ENCODE measurements around the gene LYPLA2. TPM values are rescaled to one million over a fixed set of nuclear protein-coding genes. Genes with fewer than 3 reads are reported as not detected.
"Not testable (repeated sequence)": the region's sequence is repeated elsewhere in the genome, so short reads cannot be mapped to it uniquely, and the experiment has no call there.

The LYPLA2 gene
- total RNA-seq, 1 donor from 2014 or later, result 75.5 TPM

GRCh38 chr1:23772854-23773242 is 18.1 kb upstream of the LYPLA2 start:
- TF ChIP-seq CTCF (IDR thresholded peaks at IDR 0.05; ENCODE audit: unreplicated experiment), result no peak
- Mint-ChIP-seq H3K36me3 (peaks cover 4% of the 10 kb centered on the region), H3K9me3 (no peaks in the 10 kb centered on the region), H3K4me1 (peaks cover 14% of the 10 kb centered on the region), H3K27me3 (ENCODE audit: low read depth) (no peaks in the 10 kb centered on the region), H3K27ac (no peak overlapping the region), H3K4me3 (no peak overlapping the region)
- no peak for DNase-seq (ENCODE audit: low spot score in 2 of 2, unreplicated experiment in 2 of 2)

DNA sequence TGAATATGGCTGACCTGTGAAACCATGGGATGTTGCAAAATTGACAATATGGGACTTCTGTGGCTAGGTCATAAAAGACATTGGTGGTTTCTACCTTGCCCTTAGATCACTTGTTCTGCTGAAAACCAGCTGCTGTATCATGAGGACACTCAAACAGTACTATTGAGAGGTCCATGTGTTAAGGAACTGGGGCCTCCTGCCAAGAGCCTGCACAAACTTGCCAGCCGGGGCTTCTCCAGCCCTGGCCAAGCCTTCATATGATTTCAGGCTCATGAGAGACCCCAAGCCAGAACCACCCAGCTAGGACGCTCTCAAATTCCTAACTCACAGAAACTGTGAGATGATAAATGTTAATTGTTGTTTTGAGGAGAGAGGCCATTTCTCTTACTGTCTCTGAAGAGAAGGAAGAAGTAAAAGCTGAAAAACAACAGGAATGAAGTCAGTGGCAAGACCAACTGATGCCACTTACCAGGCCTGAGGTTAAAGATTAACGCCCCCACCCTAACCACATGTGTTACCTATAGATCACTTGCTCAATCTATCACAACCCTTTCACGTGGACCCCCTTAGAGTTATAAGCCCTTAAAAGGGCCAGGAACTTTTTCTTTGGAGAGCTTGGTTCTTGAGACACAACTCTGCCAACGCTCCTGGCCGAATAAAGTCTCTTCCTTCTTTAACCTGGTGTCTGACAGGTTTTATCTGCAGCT is 16.6 kb upstream of the LYPLA2 start:
- H3K36me3 Mint-ChIP-seq, result no peaks in the 10 kb centered on the region
- DNase-seq (ENCODE audit: low spot score in 2 of 2, unreplicated experiment in 2 of 2), result no peak
- H3K9me3 Mint-ChIP-seq, result no peaks in the 10 kb centered on the region
- no peak overlapping the region for H3K27ac Mint-ChIP-seq
- no peak overlapping the region for H3K4me3 Mint-ChIP-seq
- TF ChIP-seq CTCF (IDR thresholded peaks at IDR 0.05; ENCODE audit: unreplicated experiment), result no peak
- H3K4me1 Mint-ChIP-seq, result peaks cover 19% of the 10 kb centered on the region
- H3K27me3 Mint-ChIP-seq (ENCODE audit: low read depth), result no peaks in the 10 kb centered on the region

DNA sequence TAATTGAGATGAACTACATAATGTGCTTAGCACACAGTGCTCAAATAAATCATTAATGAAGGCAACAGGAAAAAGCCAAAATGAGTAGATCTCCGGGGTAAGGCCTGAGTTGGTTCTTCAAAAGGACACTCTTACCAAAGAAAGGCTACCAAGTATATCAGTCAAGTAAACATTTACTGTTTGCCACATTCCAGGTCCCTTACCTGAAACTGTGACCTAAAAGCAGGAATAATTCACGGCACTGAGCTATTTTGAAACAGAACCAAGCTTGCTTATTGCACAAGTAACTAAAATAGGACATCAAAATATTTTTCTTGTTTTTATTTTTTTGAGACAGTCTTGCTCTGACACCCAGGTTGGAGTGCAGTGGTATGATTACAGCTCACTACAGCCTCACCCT is 14.7 kb upstream of the LYPLA2 start:
- H3K27ac Mint-ChIP-seq, result no peak overlapping the region
- peaks cover 29% of the 10 kb centered on the region for H3K4me1 Mint-ChIP-seq
- H3K4me3 Mint-ChIP-seq, result no peak overlapping the region

GRCh38 chr1:23777979-23778814 is 12.7 kb upstream of the LYPLA2 start, which contains the start of gene PITHD1:
Gene PITHD1 (plus strand): TSS chr1:23778418. CDS start chr1:23778516, 98 bp downstream.
- peak within 1 kb of the TSS; percentile 99 for H3K27ac Mint-ChIP-seq
- peaks cover 5% of the 10 kb centered on the region for H3K36me3 Mint-ChIP-seq
- H3K4me3 Mint-ChIP-seq, result peak within 1 kb of the TSS; percentile 87
- no peak for TF ChIP-seq CTCF (IDR thresholded peaks at IDR 0.05; ENCODE audit: unreplicated experiment)
- no peaks in the 10 kb centered on the region for H3K9me3 Mint-ChIP-seq
- peak; percentile 63 to 82 for DNase-seq (ENCODE audit: low spot score in 2 of 2, unreplicated experiment in 2 of 2)
- peaks cover 29% of the 10 kb centered on the region for H3K4me1 Mint-ChIP-seq
- H3K27me3 Mint-ChIP-seq (ENCODE audit: low read depth), result no peaks in the 10 kb centered on the region

More for the DNA sequence above, 14.7 kb upstream of the LYPLA2 start:
- Mint-ChIP-seq H3K27me3 (ENCODE audit: low read depth) (no peaks in the 10 kb centered on the region), H3K9me3 (no peaks in the 10 kb centered on the region), H3K36me3 (no peaks in the 10 kb centered on the region)
- TF ChIP-seq CTCF (IDR thresholded peaks at IDR 0.05; ENCODE audit: unreplicated experiment), result no peak
- no peak for DNase-seq (ENCODE audit: low spot score in 2 of 2, unreplicated experiment in 2 of 2)

- DNase-seq (ENCODE audit: low spot score in 2 of 2, unreplicated experiment in 2 of 2), result no peak
- H3K27me3 Mint-ChIP-seq (ENCODE audit: low read depth), result no peaks in the 10 kb centered on the region
- peaks cover 10% of the 10 kb centered on the region for H3K36me3 Mint-ChIP-seq
- no peak for TF ChIP-seq CTCF (IDR thresholded peaks at IDR 0.05; ENCODE audit: unreplicated experiment)
- H3K9me3 Mint-ChIP-seq, result no peaks in the 10 kb centered on the region
- peaks cover 22% of the 10 kb centered on the region for H3K4me1 Mint-ChIP-seq
- peak overlapping the region; percentile 77 for H3K27ac Mint-ChIP-seq
- peak overlapping the region; percentile 87 for H3K4me3 Mint-ChIP-seq
Observed at GRCh38 chr1:23779826-23780371, 11.0 kb upstream of the LYPLA2 start.

GRCh38 chr1:23783141-23783540 is 7.8 kb upstream of the LYPLA2 start:
- H3K4me3 Mint-ChIP-seq; H3K27me3 Mint-ChIP-seq (ENCODE audit: low read depth): not testable (repeated sequence)

More at GRCh38 chr1:23783141-23783540, 7.8 kb upstream of the LYPLA2 start:
- H3K27ac Mint-ChIP-seq; H3K9me3 Mint-ChIP-seq; DNase-seq (ENCODE audit: low spot score in 2 of 2, unreplicated experiment in 2 of 2): not testable (repeated sequence)
- Mint-ChIP-seq H3K36me3 (peaks cover 34% of the 10 kb centered on the region), H3K4me1 (peaks cover 13% of the 10 kb centered on the region)
